ENCODE measurements around the gene ZNF280D.

GRCh38 chr15:56667517-56667916, 65.8 kb downstream of the ZNF280D start:
- TF ChIP-seq ZNF274 (IDR thresholded peaks at IDR 0.05; ENCODE audit: low read depth, low read length) (no peak), YY1 (IDR thresholded peaks at IDR 0.05; ENCODE audit: insufficient read depth, insufficient read length) (no peak), SUZ12 (IDR thresholded peaks at IDR 0.05; ENCODE audit: extremely low read depth, insufficient read depth, insufficient read length) (no peak)
